Stimulated activated CD8-positive, alpha-beta memory T cell treated with anti-CD3 and anti-CD28 coated beads, Interleukin-7, amount 100 ng/mL, for 48 hours (primary cell): ENCODE data around the gene UTP18.
A peak's percentile ranks its signal among the peaks of the same experiment; 100 is the strongest.
"Not testable (repeated sequence)": the region's sequence is repeated elsewhere in the genome, so short reads cannot be mapped to it uniquely, and the experiment has no call there.

Experiments used
- DNase-seq, 2 donors: peaks; one replicate each; pipeline ENCODE4 v3.0.0-alpha.2; 2020; ENCODE audit warnings: low read depth in 1 of 2; ENCODE audit errors: extremely low read depth in 1 of 2

UTP18 gene

GRCh38 chr17:51260237-51261023 is at the start of gene UTP18:
UTP18 (plus strand) TSS chr17:51260546; CDS start chr17:51260585, 39 bp downstream.
- DNase-seq, result peak; percentile 92 to 93

GRCh38 chr17:51214920-51215319 is 45.4 kb upstream of the UTP18 start:
- no peak for DNase-seq

- DNase-seq, result no peak
Observed at GRCh38 chr17:51217946-51218345, 42.4 kb upstream of the UTP18 start.

GRCh38 chr17:51221322-51221721 is 39.0 kb upstream of the UTP18 start:
- DNase-seq, result no peak

- no peak for DNase-seq
Observed at GRCh38 chr17:51224402-51225262, 35.7 kb upstream of the UTP18 start.

- not testable (repeated sequence) for DNase-seq
Observed at GRCh38 chr17:51225523-51225922, 34.8 kb upstream of the UTP18 start.

- no peak for DNase-seq
Observed at GRCh38 chr17:51228161-51228560, 32.2 kb upstream of the UTP18 start.

GRCh38 chr17:51229889-51230288 is 30.5 kb upstream of the UTP18 start:
- DNase-seq, result no peak

GRCh38 chr17:51230306-51230705 is 30.0 kb upstream of the UTP18 start:
- no peak for DNase-seq

GRCh38 chr17:51231999-51232398 is 28.3 kb upstream of the UTP18 start:
- no peak for DNase-seq

GRCh38 chr17:51234162-51234561 is 26.2 kb upstream of the UTP18 start:
- DNase-seq, result no peak

GRCh38 chr17:51238255-51238887 is 22.0 kb upstream of the UTP18 start:
- DNase-seq, result no peak

- DNase-seq, result no peak
Observed at GRCh38 chr17:51240275-51240674, 20.1 kb upstream of the UTP18 start.

- no peak for DNase-seq
Observed at GRCh38 chr17:51244041-51244440, 16.3 kb upstream of the UTP18 start.

- DNase-seq, result no peak
Observed at GRCh38 chr17:51245535-51245934, 14.8 kb upstream of the UTP18 start.

- DNase-seq, result no peak
Observed at GRCh38 chr17:51250314-51250840, 10.0 kb upstream of the UTP18 start.

- DNase-seq, result no peak
Observed at GRCh38 chr17:51251010-51251409, 9.3 kb upstream of the UTP18 start.

GRCh38 chr17:51255673-51256072 is 4.7 kb upstream of the UTP18 start:
- no peak for DNase-seq

GRCh38 chr17:51256101-51256500 is 4.2 kb upstream of the UTP18 start:
- DNase-seq, result no peak

GRCh38 chr17:51257150-51258081 is 2.9 kb upstream of the UTP18 start:
- no peak for DNase-seq
